A673 (cell line): ENCODE results near the gene ATRNL1.
"Not testable (repeated sequence)": the region's sequence is repeated elsewhere in the genome, so short reads cannot be mapped to it uniquely, and the experiment has no call there.

Experiments
- EZH2 ChIP-seq: fragments of 200-600 bp; sonication (generic); IDR thresholded peaks from 2 replicates; pipeline ENCODE4 v1.6.1; 2017; ENCODE audit warnings: borderline replicate concordance, low read depth, mild to moderate bottlenecking, mixed read lengths, antibody characterized with exemption, low read length; ENCODE audit not compliant: poor library complexity, severe bottlenecking
- TF ChIP-seq, protein P1 (sequence below): fragments of 300-800, 200-600 bp; sonication (generic); conservative IDR thresholded peaks from 2 replicates; pipeline ENCODE4 v1.5.1; 2017; ENCODE audit warnings: low read depth, mild to moderate bottlenecking, antibody characterized with exemption, low read length, moderate library complexity, mixed read lengths

DNA sequence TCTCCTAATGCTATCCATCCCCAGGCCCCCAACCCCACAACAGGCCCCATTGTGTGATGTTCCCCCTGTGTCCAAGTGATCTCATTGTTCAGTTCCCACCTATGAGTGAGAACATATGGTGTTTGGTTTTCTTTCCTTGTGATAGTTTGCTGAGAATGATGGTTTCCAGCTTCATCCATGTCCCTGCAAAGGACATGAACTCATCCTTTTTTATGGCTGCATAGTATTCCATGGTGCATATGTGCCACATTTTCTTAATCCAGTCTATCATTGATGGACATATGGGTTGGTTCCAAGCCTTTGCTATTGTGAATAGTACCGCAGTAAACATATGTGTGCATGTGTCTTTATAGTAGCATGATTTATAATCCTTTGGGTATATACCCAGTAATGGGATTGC, 160.6 kb downstream of the ATRNL1 start:
- TF ChIP-seq, protein P1, sequence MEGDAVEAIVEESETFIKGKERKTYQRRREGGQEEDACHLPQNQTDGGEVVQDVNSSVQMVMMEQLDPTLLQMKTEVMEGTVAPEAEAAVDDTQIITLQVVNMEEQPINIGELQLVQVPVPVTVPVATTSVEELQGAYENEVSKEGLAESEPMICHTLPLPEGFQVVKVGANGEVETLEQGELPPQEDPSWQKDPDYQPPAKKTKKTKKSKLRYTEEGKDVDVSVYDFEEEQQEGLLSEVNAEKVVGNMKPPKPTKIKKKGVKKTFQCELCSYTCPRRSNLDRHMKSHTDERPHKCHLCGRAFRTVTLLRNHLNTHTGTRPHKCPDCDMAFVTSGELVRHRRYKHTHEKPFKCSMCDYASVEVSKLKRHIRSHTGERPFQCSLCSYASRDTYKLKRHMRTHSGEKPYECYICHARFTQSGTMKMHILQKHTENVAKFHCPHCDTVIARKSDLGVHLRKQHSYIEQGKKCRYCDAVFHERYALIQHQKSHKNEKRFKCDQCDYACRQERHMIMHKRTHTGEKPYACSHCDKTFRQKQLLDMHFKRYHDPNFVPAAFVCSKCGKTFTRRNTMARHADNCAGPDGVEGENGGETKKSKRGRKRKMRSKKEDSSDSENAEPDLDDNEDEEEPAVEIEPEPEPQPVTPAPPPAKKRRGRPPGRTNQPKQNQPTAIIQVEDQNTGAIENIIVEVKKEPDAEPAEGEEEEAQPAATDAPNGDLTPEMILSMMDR: not testable (repeated sequence)
- not testable (repeated sequence) for TF ChIP-seq EZH2
